ENCODE measurements around the gene ZC3H15.

Gene ZC3H15

DNA sequence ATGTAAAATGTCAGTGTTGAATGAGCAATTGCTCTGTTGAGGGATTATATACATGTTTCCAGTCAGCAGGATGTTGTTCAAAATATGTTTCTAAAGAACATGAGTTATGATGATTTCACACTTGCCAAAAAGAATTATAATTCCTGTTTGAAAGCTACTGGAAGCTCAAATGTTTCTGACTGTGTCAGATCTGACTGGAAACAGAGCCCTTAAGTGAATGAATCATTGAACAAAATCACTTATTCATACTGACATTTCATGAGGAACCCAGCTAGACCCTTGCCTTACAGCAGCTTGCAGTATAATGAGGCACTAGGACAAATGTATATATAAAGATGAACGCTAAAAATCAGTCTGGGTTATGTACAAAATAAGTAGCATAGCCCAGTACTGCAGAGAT lies 68.4 kb downstream of the ZC3H15 start:
- H3K4me3 ChIP-seq (replicated peaks; ENCODE audit: insufficient read depth, low read length), result no peak overlapping the region
- no peaks in the 10 kb centered on the region for H3K27me3 ChIP-seq (ENCODE audit: insufficient read depth, poor library complexity, severe bottlenecking)
- TF ChIP-seq SPI1 (IDR thresholded peaks at IDR 0.05; ENCODE audit: borderline replicate concordance, low read depth) (no peak), POLR2AphosphoS5 (IDR thresholded peaks at IDR 0.05; ENCODE audit: low read depth) (no peak), GABPA (IDR thresholded peaks at IDR 0.05; ENCODE audit: low read depth) (no peak)
- TF ChIP-seq, protein P1, sequence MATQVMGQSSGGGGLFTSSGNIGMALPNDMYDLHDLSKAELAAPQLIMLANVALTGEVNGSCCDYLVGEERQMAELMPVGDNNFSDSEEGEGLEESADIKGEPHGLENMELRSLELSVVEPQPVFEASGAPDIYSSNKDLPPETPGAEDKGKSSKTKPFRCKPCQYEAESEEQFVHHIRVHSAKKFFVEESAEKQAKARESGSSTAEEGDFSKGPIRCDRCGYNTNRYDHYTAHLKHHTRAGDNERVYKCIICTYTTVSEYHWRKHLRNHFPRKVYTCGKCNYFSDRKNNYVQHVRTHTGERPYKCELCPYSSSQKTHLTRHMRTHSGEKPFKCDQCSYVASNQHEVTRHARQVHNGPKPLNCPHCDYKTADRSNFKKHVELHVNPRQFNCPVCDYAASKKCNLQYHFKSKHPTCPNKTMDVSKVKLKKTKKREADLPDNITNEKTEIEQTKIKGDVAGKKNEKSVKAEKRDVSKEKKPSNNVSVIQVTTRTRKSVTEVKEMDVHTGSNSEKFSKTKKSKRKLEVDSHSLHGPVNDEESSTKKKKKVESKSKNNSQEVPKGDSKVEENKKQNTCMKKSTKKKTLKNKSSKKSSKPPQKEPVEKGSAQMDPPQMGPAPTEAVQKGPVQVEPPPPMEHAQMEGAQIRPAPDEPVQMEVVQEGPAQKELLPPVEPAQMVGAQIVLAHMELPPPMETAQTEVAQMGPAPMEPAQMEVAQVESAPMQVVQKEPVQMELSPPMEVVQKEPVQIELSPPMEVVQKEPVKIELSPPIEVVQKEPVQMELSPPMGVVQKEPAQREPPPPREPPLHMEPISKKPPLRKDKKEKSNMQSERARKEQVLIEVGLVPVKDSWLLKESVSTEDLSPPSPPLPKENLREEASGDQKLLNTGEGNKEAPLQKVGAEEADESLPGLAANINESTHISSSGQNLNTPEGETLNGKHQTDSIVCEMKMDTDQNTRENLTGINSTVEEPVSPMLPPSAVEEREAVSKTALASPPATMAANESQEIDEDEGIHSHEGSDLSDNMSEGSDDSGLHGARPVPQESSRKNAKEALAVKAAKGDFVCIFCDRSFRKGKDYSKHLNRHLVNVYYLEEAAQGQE (IDR thresholded peaks at IDR 0.05; ENCODE audit: insufficient replicate concordance, low read depth), result no peak
- TF ChIP-seq, protein P2, sequence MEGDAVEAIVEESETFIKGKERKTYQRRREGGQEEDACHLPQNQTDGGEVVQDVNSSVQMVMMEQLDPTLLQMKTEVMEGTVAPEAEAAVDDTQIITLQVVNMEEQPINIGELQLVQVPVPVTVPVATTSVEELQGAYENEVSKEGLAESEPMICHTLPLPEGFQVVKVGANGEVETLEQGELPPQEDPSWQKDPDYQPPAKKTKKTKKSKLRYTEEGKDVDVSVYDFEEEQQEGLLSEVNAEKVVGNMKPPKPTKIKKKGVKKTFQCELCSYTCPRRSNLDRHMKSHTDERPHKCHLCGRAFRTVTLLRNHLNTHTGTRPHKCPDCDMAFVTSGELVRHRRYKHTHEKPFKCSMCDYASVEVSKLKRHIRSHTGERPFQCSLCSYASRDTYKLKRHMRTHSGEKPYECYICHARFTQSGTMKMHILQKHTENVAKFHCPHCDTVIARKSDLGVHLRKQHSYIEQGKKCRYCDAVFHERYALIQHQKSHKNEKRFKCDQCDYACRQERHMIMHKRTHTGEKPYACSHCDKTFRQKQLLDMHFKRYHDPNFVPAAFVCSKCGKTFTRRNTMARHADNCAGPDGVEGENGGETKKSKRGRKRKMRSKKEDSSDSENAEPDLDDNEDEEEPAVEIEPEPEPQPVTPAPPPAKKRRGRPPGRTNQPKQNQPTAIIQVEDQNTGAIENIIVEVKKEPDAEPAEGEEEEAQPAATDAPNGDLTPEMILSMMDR (IDR thresholded peaks at IDR 0.05; ENCODE audit: insufficient read depth, low read length), result no peak
- H3K27ac ChIP-seq (replicated peaks), result no peak overlapping the region
- no peak for DNase-seq (ENCODE audit: low read depth in 1 of 2, low spot score in 1 of 2)

DNA sequence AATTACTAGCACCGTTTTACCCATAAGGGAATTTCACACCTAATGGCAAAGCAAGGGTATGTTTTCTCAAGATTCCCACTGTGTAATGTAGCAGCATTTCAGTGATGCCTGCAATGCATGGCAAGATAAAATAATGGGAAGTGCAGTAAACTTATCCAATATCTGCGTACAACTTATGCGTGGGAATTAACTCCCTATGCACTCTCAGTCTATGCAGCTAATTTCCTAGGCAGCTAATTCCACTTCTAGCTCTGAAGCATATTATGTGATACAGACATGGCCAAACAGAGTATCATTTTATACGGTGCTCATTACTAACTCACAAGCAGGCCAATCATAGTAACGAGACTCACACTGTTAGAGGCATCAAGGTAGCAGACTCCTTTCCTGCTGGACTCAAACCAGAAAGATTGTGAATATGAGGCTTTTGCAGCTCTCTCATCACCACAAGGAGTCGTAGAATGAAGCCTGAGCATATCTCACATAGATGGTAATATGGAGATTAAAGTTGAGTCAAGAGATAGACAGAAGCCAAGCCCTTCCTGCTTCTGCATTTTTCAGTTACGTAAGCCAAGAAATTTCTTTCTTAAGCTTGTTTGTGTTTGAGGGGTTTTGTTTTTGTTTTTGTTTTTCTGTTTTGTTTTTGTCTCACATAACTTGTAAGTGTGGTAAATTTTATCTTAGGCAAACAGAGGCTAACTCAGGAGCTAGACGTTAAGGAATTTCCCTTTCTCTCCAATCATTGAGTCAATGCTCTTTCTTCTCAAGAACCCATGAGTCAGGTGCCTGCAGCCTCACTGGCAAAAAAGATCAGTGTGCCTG lies 69.0 kb downstream of the ZC3H15 start:
- TF ChIP-seq, protein P1 (IDR thresholded peaks at IDR 0.05; ENCODE audit: insufficient replicate concordance, low read depth), result no peak
- TF ChIP-seq GABPA (IDR thresholded peaks at IDR 0.05; ENCODE audit: low read depth) (no peak), POLR2AphosphoS5 (IDR thresholded peaks at IDR 0.05; ENCODE audit: low read depth) (no peak), SPI1 (IDR thresholded peaks at IDR 0.05; ENCODE audit: borderline replicate concordance, low read depth) (no peak)
- TF ChIP-seq, protein P2 (IDR thresholded peaks at IDR 0.05; ENCODE audit: insufficient read depth, low read length), result no peak
- Histone ChIP-seq H3K4me3 (replicated peaks; ENCODE audit: insufficient read depth, low read length) (no peak overlapping the region), H3K27ac (replicated peaks) (no peak overlapping the region), H3K27me3 (ENCODE audit: insufficient read depth, poor library complexity, severe bottlenecking) (no peaks in the 10 kb centered on the region)
- no peak for DNase-seq (ENCODE audit: low read depth in 1 of 2, low spot score in 1 of 2)

DNA sequence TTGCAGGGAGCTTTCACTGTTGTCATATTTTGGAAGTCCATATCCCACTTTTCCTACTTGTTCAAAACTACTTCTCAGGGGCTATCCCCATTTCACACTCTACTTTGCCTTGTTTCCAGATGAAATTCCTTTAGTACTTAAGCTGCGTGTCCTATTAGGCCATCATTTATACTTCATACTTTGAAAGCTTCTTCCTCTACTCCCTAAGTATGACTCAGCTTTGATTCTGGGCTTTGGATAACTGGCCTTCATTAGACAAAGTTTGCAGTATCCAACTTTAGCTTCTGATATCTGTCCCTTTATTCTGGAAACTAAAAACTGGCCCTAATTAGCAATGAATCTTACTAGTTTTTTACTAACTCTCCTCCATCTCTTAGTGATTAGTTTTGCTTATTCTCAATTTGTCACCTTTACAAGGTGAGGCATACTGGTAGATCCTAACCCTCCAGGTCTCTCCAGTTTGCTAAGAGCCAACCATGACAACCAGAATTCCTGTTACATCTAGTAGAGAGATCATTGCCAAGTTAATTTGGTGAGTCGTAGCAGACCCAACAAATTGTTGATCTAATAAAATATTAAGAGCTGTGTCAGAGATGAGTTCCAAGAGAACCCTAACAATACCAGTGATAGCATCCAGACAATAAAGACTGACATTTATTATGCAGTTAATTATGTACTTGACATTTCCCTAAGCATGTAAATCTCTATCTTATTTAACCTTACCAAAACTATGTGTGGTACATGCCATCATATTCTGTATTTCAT lies 72.6 kb downstream of the ZC3H15 start:
- TF ChIP-seq GABPA (IDR thresholded peaks at IDR 0.05; ENCODE audit: low read depth) (no peak), SPI1 (IDR thresholded peaks at IDR 0.05; ENCODE audit: borderline replicate concordance, low read depth) (no peak), POLR2AphosphoS5 (IDR thresholded peaks at IDR 0.05; ENCODE audit: low read depth) (no peak)
- TF ChIP-seq, protein P2 (IDR thresholded peaks at IDR 0.05; ENCODE audit: insufficient read depth, low read length), result no peak
- TF ChIP-seq, protein P1 (IDR thresholded peaks at IDR 0.05; ENCODE audit: insufficient replicate concordance, low read depth), result no peak
- Histone ChIP-seq H3K27ac (replicated peaks) (no peak overlapping the region), H3K27me3 (ENCODE audit: insufficient read depth, poor library complexity, severe bottlenecking) (no peaks in the 10 kb centered on the region), H3K4me3 (replicated peaks; ENCODE audit: insufficient read depth, low read length) (no peak overlapping the region)
- DNase-seq (ENCODE audit: low read depth in 1 of 2, low spot score in 1 of 2), result no peak

Data from HL-60 (cell line).